ENCODE results near the gene ANKRD11. TPM values are rescaled to one million over a fixed set of nuclear protein-coding genes. Genes with fewer than 3 reads are reported as not detected.

ANKRD11 gene
- total RNA-seq, 1 donor from 2014 or later: 164 TPM

GRCh38 chr16:89489898-89490438 lies 393 bp downstream of the ANKRD11 start:
- DNase-seq (ENCODE audit: low read depth, low spot score): no peak
- H3K4me3 Mint-ChIP-seq: no peak overlapping the region
- no peaks in the 10 kb centered on the region for H3K36me3 Mint-ChIP-seq (ENCODE audit: low read depth)
- no peaks in the 10 kb centered on the region for H3K27me3 Mint-ChIP-seq (ENCODE audit: low read depth)
- H3K27ac Mint-ChIP-seq (ENCODE audit: unreplicated experiment): no peak overlapping the region
- no peak for TF ChIP-seq CTCF (conservative IDR thresholded peaks at IDR 0.05)
- no peaks in the 10 kb centered on the region for H3K9me3 Mint-ChIP-seq
- peaks cover 54% of the 10 kb centered on the region for H3K4me1 Mint-ChIP-seq

- Mint-ChIP-seq H3K36me3 (ENCODE audit: low read depth) (no peaks in the 10 kb centered on the region), H3K27me3 (ENCODE audit: low read depth) (no peaks in the 10 kb centered on the region), H3K4me1 (peaks cover 61% of the 10 kb centered on the region), H3K4me3 (peak overlapping the region; percentile 93), H3K27ac (ENCODE audit: unreplicated experiment) (peak overlapping the region; percentile 98), H3K9me3 (no peaks in the 10 kb centered on the region)
- TF ChIP-seq CTCF (conservative IDR thresholded peaks at IDR 0.05): peak; percentile 40
- DNase-seq (ENCODE audit: low read depth, low spot score): peak; percentile 57
Measured at GRCh38 chr16:89489040-89489897, 1.1 kb downstream of the ANKRD11 start.

GRCh38 chr16:89485701-89486246 lies 4.6 kb downstream of the ANKRD11 start:
- TF ChIP-seq CTCF (conservative IDR thresholded peaks at IDR 0.05): no peak
- Mint-ChIP-seq H3K27ac (ENCODE audit: unreplicated experiment) (peak overlapping the region; percentile 64), H3K9me3 (no peaks in the 10 kb centered on the region), H3K36me3 (ENCODE audit: low read depth) (no peaks in the 10 kb centered on the region), H3K4me3 (peak overlapping the region; percentile 73), H3K4me1 (peaks cover 70% of the 10 kb centered on the region), H3K27me3 (ENCODE audit: low read depth) (no peaks in the 10 kb centered on the region)
- DNase-seq (ENCODE audit: low read depth, low spot score): no peak

- Mint-ChIP-seq H3K27ac (ENCODE audit: unreplicated experiment) (no peak overlapping the region), H3K27me3 (ENCODE audit: low read depth) (no peaks in the 10 kb centered on the region), H3K9me3 (no peaks in the 10 kb centered on the region), H3K4me1 (peaks cover 72% of the 10 kb centered on the region), H3K36me3 (ENCODE audit: low read depth) (no peaks in the 10 kb centered on the region), H3K4me3 (peak overlapping the region; percentile 51)
- no peak for DNase-seq (ENCODE audit: low read depth, low spot score)
- no peak for TF ChIP-seq CTCF (conservative IDR thresholded peaks at IDR 0.05)
Measured at GRCh38 chr16:89484923-89485679, 5.3 kb downstream of the ANKRD11 start.

- Mint-ChIP-seq H3K27ac (ENCODE audit: unreplicated experiment) (no peak overlapping the region), H3K4me3 (peak overlapping the region; percentile 29), H3K9me3 (no peaks in the 10 kb centered on the region), H3K36me3 (ENCODE audit: low read depth) (no peaks in the 10 kb centered on the region), H3K27me3 (ENCODE audit: low read depth) (no peaks in the 10 kb centered on the region), H3K4me1 (peaks cover 72% of the 10 kb centered on the region)
- DNase-seq (ENCODE audit: low read depth, low spot score): no peak
- no peak for TF ChIP-seq CTCF (conservative IDR thresholded peaks at IDR 0.05)
Measured at GRCh38 chr16:89484041-89484501, 6.3 kb downstream of the ANKRD11 start.
